GM21360 (cell line): ENCODE measurements around the gene C1orf159.

Experiments
- ATAC-seq: cut with Tn5 transposase; IDR thresholded peaks from one replicate; pipeline ENCODE4 v1.9.1; 2021; ENCODE audit warnings: mild to moderate bottlenecking, moderate library complexity; ENCODE audit not compliant: unreplicated experiment

The C1orf159 gene

DNA sequence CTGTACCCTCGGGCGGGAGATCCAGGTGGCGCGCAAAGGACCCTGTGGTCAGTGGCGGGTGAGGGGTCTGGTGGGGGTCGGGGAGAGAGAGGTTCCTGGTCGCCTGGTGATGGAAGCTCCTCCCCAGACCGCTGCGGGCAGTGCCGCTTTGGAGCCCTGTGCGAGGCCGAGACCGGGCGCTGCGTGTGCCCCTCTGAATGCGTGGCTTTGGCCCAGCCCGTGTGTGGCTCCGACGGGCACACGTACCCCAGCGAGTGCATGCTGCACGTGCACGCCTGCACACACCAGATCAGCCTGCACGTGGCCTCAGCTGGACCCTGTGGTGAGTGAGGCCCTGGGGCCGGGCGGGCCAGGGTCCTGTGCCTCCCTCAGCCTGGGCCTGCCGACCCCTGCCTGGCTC lies 72.5 kb downstream of the C1orf159 start:
- no peak for ATAC-seq

- no peak for ATAC-seq
These were observed 73.1 kb downstream of the C1orf159 start for GRCh38 chr1:1042835-1043234.

DNA sequence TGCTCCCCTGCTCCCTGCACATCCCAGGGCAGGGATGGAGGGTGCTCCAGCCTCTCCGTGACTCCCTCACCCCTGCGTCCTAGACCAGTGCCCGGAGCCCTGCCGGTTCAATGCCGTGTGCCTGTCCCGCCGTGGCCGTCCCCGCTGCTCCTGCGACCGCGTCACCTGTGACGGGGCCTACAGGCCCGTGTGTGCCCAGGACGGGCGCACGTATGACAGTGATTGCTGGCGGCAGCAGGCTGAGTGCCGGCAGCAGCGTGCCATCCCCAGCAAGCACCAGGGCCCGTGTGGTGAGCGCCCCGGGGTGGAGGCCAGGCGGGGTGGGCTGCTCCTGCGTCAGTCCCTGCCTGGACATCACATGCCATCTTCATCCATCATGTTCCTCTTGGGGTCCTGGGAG lies 74.0 kb downstream of the C1orf159 start:
- no peak for ATAC-seq

- ATAC-seq: peak; percentile 1
These were observed 74.8 kb downstream of the C1orf159 start for GRCh38 chr1:1041092-1041523.

DNA sequence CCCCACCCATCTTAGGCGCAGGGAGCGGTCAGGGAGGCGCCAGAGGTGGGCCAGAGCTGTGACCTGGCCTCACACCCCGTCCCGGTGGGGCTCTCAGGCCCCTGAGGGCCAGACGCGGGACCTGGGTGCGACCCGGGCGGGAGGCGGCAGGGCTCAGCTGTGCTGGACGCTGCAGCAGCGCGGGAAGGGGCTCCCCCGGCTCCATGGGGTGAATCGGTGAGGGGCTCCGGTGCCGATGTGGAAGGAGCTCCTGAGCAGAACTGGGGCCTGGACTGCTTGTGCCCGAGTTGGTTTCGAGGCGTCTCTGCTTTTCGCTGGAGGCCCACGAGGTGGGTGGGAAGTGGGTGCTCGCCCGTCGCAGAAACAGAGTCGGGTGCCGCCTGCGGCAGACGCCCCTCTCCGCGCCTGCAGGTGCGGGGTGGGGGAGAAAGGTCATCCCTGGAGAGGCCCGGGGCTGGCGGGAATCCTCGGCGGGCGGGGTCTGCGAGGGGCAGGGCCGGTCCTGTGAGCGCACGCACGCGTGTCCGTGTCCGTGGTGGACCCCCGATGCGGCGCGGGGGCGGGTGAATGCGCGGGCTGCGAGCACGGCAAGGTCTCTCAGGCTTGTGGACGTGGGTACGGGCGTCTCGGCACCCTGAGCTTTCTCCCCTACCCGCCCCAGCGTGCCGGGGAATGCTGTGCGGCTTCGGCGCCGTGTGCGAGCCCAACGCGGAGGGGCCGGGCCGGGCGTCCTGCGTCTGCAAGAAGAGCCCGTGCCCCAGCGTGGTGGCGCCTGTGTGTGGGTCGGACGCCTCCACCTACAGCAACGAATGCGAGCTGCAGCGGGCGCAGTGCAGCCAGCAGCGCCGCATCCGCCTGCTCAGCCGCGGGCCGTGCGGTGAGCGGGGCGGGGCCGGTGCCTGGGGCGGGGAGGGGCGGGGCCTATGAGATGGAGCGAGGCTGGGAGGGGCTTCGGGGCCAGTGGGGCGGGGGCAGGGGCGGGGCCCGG lies 75.6 kb downstream of the C1orf159 start:
- ATAC-seq: peak; percentile 45

DNA sequence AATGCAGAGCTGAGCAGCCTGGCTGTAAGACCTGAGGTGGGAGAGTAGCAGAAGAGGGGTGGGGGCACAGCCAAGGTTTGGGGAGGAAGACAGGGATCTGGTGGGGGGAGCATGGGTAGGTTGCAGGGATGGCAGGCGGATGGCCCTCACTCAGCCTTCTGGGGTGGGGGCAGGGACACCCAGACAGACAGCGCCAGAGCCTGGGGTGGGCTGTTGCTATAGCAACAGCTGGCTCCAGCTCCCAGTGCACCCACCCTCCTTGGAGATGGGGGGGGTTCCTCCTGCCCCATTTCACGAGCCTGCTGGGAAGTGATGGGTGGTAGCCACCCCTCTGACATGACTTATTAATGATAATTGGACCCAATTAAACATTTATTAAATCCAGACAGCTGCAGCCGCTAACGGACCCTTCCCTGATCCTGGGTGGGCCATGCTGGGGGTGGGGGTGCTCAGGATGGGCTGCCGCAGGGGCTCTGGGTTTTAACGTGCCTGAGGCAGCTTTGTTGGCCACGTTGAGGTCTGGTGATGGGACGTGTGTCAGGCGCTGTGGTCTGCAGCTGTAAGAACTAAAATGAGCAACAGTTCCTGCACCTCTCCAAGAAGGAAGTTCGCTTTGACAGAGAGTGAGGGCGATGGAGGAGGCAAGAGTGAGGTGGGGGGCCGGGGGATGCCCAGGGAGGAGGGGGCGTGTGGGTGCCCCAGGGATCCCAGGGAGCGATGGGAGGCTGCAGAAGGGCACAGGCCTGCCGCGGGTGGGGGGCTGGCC lies 76.6 kb downstream of the C1orf159 start:
- ATAC-seq: no peak

- ATAC-seq: no peak
These were observed 77.2 kb downstream of the C1orf159 start for GRCh38 chr1:1038694-1039093.

- no peak for ATAC-seq
These were observed 78.2 kb downstream of the C1orf159 start for GRCh38 chr1:1037366-1038327.

GRCh38 chr1:1035291-1035943 lies 80.5 kb downstream of the C1orf159 start:
- no peak for ATAC-seq

GRCh38 chr1:1034439-1034781 lies 81.5 kb downstream of the C1orf159 start:
- ATAC-seq: no peak

GRCh38 chr1:1033731-1034438 lies 82.0 kb downstream of the C1orf159 start:
- no peak for ATAC-seq

- peak; percentile 81 for ATAC-seq
These were observed 82.8 kb downstream of the C1orf159 start for GRCh38 chr1:1033009-1033587.

DNA sequence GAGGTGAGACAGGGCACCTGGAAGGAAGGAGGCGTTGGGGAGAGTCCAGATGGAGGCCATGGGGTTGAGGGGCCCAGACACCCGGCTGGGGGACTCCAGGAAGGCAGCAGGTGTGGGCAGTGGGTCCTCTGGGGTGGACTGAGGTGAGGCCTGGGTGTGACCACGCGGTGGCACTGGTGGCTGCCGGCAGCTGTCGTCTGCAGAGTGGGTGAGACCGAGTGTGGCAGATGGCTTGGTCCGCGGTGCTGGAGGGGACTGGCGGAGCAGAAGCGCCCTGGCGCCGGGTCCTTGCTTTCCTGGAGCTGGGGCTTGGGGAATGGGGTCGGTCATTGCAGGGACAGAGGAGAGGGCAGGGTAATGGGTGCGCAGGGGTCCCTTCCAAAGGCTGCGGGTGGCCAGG lies 83.5 kb downstream of the C1orf159 start:
- no peak for ATAC-seq
